Colon (tissue), 2 donors: ENCODE data around the gene CBY3.
"Not testable (repeated sequence)": the region's sequence is repeated elsewhere in the genome, so short reads cannot be mapped to it uniquely, and the experiment has no call there.

Experiments used
- FAIRE-seq: peaks from 2 replicates; lab custom pipeline; 2012; peaks lifted over from hg19 to GRCh38; lab: Jason Lieb, UNC
- donor health status: control.
- donor health status: control.

CBY3 gene

DNA sequence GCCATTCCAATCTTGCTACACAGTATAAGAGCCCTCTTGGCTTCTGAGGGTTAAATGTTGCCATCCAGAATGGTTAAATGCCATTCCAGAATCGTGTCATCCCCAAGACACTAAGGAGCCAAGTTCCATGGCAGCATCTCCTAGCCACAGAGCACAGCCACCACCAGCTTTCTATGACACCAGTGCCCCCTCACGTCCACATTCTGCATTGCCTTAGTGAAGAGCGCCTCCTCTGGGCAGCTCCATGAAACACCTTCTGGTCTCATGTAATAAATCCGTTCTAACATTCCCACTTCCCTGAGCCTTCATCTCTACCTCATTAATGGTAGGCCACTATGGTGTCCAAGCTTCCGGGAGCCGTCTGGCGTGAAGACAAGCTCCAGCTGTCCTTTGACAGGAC, 12.4 kb downstream of the CBY3 start:
- FAIRE-seq, result no peak

DNA sequence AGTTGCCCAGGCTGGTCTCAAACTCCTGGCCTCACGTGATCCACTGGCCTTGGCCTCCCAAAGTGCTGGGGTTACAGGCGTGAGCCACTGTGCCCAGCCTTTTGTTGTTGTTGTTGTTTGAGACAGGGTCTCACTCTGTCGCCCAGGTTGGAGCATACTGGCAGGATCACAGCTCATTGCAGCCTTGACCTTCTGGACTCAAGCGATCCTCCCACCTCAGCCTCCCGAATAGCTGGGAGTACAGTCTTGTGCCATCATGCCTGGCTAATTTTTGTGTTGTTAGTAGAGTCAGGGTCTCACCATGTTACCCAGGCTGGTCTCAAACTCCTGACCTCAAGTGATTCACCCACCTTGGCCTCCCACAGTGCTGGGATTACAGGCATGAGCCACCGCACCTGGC, 19.2 kb downstream of the CBY3 start:
- FAIRE-seq, result not testable (repeated sequence)

DNA sequence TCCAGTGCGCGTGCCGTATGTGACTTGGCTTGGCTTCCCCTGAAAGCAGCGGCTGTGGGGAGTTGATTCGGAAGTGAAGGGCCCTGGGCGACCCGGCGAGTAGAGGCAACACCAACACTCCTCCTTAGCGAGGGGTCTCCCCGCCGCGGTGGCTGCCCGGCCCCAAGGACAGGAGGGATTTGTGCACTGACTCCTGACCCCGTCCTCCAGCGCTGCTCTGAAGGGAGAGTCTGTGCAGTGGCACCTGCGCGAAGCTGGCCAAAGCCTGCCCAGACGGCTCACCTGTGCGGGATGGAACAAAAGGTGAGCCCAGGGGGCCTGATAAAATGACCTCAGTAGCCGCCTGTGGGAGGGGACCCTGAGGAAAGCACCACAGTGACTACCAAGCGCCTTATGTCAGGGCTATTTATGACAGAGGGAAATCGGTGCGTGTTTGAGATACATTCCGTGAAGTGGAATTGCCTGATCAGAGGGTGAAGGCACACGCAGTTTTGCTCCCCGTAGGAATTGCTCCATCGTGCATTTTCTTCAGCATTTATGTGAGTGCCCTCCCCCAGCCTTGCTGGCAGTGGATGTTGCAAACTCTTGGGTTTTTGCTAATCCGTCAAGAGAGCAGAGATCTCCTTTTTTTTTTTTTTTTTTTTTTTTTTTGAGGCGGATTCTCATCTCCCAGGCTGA, 22.5 kb downstream of the CBY3 start:
- FAIRE-seq, result not testable (repeated sequence)

DNA sequence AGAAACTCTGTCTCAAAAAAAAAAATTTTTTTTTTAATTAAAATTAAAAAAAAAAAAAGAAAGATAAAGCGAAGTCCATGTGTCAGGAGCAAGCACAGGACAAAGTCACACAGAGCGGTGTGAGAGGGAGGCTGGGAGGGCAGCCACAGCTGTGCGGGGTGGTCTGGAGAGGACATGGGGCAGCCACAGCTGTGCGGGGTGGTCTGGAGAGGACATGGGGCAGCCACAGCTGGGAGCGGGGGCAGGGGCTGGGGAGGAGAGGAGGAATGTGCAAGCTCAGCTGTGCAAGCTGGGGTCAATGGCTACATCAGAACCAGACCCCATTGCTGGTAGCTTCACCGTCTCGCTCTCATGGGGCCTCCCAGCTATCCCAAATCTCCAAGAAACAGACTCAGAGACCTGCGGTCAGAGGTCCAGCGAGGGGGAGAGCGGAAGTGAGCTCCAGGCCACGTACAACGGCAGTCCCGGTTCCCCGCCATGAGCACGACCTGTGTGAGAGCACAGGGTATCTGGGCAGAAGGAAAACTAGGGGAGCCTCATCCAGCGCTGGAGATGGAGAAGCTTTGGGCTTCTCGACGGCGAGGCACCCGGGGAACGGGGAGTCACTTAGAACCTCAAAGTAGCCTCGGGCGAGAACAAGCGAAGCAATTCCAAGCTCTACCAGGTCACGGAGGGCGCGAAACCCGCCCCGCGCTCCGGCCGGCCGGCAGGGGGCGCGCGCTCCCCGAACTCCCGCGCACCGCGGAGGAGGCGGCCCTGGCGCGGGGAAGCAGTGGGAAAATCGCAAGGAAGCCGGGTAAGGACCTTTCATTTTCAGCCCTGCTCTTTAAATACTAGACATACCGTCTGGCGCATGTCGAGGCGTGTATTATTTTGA, 23.3 kb downstream of the CBY3 start:
- FAIRE-seq, result not testable (repeated sequence)

DNA sequence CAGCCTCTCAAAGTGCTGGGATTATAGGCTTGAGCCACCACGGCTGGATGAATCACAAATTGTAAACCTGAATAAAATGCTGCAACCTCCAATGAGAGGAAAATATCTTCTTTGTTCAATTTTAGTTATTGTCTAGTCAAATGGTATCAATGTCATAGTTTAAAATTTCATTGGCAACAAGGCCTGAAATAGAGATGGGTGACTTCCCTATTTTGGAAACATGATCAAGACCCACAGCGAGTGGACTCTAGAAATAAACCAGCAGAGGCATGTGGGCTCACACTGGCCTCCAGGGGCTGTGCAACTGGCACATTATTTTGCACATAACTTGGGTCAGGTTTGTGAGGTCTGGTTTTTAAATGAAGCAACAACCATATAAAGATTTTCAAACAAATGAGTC, 27.7 kb downstream of the CBY3 start:
- not testable (repeated sequence) for FAIRE-seq

DNA sequence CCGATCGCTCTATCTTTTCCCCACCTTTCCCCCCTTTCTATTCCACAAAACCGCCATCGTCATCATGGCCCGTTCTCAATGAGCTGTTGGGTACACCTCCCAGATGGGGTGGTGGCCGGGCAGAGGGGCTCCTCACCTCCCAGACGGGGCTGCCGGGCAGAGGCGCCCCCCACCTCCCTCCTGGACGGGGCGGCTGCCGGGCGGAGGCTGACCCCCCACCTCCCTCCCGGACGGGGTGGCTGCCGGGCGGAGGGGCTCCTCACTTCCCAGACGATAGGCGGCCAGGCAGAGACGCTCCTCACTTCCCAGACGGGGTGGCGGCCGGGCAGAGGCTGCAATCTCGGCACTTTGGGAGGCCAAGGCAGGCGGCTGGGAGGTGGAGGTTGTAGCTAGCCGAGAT, 30.6 kb downstream of the CBY3 start:
- FAIRE-seq, result not testable (repeated sequence)

DNA sequence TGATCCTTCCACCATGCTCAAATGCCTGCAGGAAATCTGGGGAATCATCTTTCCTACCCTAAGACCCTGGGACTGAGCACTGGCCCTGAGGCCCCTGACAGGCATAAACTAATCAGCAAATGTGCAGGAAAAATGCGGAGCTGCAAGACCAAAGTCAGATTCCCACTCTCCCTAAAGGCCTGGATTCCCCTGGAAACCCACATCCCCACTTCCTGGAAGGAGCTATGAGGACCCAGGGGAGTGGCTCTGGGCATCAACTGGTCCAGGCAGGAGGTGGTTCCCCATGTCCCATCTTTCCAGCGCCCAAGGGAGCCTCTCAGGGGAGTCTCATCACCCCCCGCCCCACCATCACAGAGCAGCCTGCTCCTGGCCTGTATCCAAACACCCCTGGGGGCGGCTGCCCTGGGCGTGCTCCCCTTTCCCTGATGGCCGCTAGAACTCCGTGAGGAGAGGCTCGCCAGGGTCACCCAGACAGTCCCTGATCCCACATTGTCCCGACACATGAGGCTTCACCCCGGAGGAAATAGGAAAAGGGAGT, 31.6 kb downstream of the CBY3 start:
- not testable (repeated sequence) for FAIRE-seq

DNA sequence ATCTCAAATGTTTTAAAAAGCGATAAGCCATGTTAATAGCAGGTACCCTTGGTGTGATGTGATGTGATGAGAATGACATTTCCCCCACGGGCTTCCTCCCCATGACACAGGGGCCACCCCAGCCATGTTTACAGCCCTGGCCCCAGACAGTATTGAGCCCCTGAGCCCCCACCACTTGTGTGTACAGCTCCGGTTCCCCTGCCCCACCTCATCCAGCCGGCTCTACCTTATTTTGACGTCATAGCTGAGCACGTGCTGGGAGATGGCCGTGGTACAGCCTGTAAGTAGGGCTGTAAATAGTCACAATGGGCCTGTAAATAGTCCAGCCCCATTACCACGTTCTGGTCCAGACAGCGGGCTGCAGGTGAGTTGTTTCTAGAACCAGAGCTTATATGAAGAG, 32.4 kb downstream of the CBY3 start:
- FAIRE-seq, result no peak

DNA sequence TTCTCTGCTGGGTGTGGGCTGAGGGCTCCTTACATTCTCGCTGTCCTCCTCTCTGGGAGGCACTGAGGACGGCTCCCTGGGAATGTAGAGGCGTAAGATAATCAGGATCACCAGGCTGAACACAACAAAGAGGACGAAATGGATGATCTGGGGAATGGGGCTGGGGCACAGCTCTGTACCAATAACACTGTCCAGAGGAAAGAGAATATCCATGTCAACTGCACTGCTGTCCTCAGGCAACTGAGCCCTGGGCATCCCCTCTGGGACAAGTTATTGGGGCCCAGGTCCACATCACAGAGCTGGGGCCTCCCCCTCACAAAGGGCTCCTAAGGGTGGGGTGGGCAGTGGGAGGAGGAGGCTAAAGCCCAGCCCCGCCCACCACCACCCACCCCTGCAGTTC, 36.1 kb downstream of the CBY3 start:
- FAIRE-seq, result not testable (repeated sequence)

DNA sequence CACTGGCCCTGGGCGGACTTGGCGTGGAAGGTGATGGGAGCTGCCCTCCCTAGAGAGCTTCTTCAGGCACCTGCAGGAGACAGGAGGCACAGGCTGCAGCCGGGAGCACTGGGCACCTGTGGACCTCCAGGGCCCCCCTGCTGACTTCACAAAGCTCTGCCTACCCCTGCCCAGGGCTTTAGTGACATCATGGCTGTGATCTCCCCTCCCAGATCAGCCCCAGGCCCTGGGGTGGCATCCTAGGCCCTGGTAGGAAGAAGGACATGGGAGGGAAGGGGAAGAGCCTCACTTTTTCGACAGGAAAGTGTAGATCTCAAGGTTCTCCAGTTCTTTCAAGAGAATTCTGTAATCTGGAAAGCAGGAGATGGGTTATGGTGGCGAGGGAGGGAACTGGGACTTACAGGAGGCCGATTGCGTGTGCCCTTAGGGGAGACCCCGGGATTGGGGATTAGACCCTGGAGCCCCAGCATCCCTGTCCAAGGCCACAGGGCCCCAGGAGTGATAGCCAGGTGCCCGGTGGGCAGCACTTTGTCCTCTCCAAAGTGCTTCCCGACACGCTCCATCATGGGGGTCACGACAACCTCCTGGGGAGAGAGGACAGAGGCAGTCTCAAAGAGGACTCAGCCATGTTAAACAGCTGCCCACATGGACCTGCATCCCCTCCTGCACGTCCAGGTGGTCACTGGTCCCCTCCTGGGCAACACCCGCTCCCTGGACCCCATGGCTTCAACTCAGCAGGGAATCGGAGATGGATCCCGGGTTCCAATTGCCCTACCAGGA, 37.5 kb downstream of the CBY3 start:
- FAIRE-seq, result not testable (repeated sequence)

DNA sequence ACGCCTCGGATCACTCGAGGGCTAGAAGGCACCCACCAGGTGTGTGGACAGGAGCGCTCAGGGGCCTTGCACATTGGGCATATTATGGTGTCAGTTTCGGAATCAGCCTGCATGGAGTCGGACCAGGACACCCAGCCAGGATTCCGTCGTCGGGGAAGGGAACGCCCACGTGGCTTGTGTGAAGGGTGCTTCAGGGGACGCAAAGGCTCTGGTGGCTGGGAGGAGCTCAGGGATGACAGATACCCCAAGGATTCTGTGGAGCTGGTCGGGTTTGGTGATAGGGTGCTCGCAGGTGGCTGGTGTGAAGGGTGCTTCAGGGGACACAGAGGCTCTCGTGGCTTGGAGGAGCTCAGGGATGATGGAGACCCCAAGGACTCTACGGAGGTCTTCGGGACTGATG, 38.2 kb downstream of the CBY3 start:
- not testable (repeated sequence) for FAIRE-seq

DNA sequence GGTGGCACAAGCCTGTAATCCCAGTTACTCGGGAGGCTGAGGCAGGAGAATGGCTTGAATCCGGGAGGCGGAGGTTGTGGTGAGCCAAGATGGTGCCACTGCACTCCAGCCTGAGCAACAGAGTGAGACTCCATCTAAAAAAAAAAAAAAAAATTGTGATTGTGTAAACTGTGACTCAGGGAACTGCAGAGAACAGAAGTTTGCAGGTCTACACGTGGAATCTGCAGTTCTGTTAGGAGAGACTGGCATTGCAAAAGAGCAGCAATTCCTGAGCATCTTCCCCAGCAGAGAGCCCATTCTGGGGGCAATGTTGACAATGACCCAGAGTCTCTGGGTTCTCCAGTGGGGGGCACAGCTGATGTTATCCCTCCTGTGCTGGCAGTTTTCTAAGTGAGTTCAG, 39.1 kb downstream of the CBY3 start:
- FAIRE-seq, result not testable (repeated sequence)

DNA sequence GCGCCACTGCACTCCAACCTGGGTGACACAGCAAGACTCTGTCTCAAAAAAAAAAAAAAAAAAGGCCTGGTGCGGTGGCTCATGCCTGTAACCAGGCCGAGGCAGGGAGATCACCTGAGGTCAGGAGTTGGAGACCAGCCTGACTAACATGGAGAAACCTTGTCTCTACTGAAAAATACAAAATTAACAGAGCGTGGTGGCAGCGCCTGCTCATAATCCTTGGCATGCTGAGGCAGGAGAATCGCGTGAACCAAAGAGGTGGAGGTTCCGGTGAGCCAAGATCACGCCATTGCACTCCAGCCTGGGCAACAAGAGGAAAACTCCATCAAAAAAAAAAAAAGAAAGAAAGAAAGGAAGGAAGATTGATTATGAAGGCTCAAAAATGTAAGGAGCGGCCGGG, 41.5 kb downstream of the CBY3 start:
- not testable (repeated sequence) for FAIRE-seq

DNA sequence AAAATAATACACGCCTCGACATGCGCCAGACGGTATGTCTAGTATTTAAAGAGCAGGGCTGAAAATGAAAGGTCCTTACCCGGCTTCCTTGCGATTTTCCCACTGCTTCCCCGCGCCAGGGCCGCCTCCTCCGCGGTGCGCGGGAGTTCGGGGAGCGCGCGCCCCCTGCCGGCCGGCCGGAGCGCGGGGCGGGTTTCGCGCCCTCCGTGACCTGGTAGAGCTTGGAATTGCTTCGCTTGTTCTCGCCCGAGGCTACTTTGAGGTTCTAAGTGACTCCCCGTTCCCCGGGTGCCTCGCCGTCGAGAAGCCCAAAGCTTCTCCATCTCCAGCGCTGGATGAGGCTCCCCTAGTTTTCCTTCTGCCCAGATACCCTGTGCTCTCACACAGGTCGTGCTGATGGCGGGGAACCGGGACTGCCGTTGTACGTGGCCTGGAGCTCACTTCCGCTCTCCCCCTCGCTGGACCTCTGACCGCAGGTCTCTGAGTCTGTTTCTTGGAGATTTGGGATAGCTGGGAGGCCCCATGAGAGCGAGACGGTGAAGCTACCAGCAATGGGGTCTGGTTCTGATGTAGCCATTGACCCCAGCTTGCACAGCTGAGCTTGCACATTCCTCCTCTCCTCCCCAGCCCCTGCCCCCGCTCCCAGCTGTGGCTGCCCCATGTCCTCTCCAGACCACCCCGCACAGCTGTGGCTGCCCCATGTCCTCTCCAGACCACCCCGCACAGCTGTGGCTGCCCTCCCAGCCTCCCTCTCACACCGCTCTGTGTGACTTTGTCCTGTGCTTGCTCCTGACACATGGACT, 46.3 kb downstream of the CBY3 start:
- FAIRE-seq, result not testable (repeated sequence)

DNA sequence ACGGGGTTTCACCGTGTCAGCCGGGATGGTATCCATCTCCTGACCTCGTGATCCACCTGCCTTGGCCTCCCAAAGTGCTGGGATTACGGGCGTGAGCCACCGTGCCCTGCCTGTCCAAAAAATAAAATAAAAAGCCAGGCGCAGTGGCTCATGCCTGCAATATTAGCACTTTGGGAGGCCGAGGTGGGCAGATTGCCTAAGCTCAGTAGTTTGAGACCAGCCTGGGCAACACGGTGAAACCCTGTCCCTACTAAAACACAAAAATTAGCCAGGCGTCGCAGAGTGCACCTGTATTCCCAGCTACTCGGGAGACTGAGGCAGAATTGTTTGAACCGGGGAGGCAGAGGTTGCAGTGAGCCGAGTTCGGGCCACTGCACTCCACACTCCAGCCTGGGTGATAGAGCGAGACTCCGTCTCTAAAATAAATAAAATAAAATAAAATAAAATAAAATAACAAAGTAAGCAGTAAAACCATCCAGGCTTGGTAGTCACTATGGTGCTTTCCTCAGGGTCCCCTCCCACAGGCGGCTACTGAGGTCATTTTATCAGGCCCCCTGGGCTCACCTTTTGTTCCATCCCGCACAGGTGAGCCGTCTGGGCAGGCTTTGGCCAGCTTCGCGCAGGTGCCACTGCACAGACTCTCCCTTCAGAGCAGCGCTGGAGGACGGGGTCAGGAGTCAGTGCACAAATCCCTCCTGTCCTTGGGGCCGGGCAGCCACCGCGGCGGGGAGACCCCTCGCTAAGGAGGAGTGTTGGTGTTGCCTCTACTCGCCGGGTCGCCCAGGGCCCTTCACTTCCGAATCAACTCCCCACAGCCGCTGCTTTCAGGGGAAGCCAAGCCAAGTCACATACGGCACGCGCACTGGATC, 47.1 kb downstream of the CBY3 start:
- not testable (repeated sequence) for FAIRE-seq
